Kasumi-1 (cell line): ENCODE data around the gene ARHGAP24.
"Not testable (repeated sequence)": the region's sequence is repeated elsewhere in the genome, so short reads cannot be mapped to it uniquely, and the experiment has no call there.

Source experiments
- DNase-seq, 2 experiments: peaks; one replicate each; lab custom pipeline; 2025; lab: John Stamatoyannopoulos, UW

ARHGAP24 gene

DNA sequence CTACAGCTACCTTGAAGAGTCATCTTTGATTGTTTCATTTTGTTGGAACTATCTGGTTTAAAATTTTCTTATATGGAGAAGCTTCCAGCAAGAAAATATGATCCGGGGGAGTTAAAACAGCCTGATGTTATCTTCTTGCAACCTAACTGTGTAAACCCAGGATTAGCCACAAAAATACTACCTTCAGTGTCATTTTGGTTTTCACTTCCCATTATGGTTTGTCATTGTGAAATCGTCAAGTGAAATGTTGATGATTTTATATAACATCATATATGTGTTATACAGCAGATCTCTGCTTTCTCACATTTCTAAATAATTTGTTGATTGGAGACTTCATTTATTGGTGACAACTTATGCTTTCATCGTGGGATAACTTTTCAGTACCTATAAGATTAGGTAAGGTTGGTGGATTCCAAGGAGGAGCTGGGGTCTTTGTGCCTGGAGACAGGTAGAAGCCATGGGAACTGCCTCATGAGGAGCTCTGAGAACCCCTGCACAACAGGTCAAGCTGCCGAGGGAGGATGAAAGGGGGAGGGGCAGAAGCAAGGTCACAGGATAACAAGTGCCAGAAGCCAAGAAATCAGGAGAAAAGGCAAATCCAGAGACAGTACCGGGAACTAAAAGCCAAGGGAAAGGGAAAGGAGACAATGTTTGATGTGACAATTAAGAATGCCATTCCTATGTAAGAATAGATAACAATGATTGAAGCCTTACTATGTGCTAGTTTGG, 7.2 kb downstream of the ARHGAP24 start:
- DNase-seq = no peak

DNA sequence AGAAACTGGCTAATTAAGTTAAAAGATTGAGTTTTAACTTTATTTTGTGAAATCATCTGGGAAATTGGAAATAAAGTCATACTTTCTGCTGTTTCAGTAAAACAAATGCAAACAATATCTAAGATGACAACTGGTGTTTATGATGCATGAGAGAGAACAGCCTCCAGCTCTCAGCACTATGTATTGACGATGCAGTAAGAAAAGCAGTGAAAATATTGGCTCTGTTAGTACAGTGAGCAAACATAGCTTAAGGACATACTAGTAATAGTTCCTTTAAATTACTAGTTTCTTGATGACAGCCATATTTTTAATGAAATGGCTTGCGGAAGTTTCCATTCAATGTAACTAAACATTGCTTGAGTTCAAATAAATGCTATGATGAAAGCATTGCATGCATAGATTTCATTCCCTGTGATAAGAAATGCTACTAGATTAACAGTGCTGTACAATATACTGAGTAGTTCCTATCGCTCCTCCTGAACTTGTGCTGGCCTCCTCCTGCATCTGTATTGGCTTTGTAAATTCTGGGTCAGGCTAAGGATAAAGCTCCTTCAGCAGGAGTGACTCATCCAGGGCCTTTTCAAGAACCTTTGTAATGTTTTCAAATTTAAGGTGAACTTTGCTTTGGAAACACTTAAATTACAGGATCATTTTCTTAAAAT, 11.6 kb downstream of the ARHGAP24 start:
- no peak for DNase-seq

DNA sequence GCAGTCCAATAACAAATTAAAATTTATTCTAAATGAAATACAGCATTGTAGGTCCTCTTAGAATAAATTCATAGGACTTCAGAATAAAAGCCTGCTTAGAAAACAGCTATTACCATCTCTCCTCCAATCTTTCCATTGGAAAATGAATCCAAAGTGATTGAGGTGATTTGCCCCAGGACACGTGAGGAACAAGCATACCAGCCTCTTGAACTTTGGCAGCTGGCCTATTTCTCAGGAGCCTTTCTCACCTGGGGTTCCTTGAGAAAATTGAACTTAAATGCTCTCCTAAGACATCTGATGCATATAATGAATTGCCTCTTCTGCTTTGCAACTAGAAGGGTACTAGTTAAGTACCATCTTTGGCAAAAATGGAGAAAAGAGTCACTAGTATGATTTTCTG, 13.5 kb downstream of the ARHGAP24 start:
- DNase-seq = no peak

DNA sequence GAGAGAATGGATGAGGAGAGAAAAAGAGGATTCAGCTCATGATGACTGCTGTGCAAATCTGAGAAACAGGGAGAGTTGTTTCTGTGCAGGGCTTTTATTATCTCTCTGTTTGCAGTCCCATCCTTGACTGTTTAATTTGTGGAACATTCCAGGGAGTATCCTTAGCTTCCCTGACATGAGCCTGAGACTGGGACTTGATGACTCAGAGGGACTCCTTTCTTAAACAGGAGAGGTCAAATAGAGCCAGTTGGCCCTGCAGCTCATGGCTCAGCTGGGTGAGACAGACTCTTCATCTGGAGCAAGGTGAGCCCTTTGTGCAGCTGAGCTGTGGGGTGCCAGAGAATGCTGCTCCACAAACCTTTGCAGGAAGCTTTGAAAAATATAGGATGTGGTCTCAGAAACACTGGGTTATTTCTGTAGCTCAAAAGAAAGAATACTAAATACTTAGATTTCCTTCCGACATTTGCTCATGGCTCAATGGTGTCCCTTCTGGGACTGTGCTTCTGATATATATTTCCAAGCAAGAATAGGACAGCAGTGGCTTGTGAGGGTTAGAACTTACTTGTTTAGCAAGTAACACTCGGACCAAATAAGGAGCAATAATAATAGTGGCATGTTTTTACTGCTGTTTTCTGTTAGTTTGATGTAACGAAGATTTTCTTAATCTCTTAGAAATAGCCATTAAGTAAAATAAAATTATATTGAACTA, 14.5 kb downstream of the ARHGAP24 start:
- DNase-seq = no peak

DNA sequence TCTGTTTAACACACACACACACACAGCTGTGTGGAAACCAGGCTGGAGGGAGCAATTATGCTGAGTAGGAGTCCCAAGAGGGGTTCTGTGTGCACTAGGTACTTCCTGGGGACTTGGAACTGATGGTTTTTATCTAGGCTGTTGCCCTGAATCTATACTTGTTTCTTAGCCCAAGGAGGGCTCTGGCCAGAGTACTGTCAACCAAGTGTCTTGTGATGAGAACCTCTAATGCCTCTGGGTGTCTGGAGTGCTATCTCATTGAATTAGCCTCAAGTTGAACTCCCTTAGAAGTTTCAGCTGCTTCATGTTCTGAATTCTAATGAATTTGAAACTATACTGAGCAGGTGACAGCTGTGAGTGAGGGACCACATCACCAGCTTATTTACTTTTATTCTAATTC, 16.6 kb downstream of the ARHGAP24 start:
- no peak for DNase-seq

DNA sequence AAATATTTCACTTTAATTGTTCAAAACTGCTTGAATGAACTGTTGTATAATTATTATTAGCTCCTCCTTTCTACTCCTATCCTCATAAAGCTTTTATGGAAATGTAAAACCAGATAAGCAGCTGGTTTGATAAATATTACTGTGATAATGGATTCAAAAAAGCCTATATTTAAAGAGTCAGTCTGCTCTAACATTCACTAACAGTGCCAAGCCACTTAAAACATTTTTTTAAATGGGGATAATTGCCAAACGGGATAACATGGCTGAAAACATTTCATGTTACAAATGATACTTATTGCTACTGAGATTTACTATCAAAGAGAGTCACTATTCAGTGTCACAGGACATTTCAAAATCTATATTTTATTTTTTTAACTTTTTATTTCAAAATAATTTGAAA, 17.4 kb downstream of the ARHGAP24 start:
- DNase-seq = no peak

DNA sequence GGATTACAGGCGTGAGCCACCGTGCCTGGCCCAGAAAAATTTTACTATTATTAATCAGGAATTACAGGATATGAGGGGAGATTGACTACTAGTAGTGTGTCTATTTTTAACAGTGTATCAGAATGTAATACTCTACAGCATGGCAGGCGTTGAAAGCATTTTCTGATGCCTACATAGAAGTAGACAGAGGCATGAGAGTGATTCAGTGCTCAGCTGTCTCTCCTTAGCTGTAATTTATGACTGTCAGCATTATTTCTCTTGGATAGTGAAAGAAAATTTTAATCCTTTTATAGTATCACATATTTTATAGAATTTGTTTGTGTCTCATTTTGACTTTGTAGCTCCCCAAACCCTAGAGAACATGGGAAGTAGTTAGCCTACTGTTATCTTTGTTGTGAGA, 20.7 kb downstream of the ARHGAP24 start:
- no peak for DNase-seq

DNA sequence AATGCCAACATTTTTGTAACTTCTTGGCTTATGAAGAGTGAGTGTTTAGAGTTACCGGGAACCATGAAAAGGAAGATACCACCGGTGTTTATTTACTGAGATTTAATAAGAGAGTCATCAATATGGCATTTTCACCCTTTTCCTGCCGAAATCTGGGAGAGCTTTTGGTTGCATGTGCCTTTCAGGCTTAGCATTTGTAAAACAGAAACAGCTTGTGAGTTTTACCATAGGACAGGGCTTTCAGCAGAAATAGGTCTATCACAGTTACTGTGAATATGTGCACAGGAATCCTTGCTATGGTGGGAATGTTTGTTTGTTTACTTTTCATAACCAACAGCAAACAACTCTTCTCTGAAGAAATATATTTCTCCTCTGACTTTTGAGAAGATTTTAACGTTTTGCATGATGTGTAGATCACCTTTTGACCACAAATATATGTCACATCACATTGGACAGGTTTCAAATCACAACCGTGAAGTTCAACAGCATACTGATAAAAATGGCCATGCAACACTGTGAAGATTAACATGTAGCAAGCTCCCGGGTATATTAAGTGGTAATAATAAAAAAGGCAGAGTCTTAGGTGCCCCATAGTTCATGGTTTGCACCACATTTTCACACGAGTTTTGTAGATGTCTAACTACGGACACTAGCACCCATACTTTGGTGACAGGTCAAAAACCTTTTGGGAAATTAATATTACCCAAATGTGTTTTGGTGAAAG, 21.3 kb downstream of the ARHGAP24 start:
- no peak for DNase-seq

DNA sequence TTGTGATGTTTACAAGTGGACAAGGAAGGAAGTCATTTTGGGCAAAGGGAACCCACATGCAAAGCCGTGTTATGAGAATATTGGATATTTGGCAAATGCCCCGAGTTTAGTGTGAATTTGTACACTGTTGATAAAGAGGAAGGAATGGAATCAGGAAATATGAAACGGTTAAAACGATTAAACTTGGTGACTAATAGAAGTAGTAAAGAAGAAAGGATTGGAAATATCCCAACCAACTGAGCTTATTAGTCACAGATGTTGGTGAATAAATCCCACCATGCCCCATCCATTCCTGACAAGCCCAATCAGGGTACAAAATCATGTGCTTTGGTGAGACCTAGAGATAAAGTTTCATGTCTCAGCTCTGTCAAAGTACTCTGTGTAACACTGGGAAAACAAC, 22.0 kb downstream of the ARHGAP24 start:
- DNase-seq = peak; percentile 38 to 40

DNA sequence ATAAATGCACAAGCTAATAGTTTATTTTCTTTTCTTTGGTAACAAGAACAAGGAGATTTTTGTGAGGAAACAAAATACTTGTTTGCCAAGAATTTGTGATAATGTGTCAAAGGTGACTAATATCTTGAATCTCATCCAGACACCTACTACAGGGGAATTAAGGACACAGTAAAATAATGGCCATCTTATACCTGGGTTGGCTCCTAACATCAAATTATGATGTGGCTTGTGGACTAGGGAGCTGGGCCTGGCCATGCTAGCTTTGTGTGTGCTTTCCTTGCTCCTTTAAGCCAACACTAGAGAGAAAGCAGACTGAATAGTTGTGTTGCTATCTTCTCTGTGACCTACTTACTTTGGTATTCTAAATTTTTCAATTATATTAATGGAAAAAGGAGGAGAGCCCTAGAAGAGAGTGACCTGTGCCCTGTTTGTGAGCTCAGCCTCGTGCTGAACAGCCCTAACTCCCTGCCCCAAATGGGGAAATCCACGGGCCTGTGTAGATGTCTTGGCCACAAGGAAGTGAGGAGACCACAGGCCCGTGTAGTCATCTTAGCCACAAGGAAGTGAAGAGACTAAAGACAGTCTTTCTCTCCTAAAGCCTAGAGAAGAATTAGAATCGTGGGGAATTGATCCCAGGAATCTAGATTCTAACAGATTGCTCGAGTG, 23.3 kb downstream of the ARHGAP24 start:
- DNase-seq = peak; percentile 82 to 87

DNA sequence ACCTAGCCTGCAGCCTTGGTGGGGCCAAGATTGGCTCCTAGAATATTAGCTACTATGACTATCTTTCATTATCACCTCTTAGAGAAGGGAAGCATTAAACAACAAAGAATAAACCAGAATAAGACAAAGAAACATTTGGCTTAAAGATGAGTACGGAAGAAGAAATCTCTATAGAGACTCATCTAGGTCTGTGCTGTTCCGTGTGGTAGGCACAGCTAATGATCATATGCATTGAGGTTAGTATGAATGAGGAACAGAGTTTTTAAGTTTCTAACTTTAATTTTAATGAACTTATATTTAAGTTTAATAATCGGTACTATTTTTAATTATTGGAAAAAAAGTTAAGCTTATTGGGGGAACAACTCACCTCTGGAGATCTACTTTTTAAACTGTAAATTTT, 24.6 kb downstream of the ARHGAP24 start:
- no peak for DNase-seq

DNA sequence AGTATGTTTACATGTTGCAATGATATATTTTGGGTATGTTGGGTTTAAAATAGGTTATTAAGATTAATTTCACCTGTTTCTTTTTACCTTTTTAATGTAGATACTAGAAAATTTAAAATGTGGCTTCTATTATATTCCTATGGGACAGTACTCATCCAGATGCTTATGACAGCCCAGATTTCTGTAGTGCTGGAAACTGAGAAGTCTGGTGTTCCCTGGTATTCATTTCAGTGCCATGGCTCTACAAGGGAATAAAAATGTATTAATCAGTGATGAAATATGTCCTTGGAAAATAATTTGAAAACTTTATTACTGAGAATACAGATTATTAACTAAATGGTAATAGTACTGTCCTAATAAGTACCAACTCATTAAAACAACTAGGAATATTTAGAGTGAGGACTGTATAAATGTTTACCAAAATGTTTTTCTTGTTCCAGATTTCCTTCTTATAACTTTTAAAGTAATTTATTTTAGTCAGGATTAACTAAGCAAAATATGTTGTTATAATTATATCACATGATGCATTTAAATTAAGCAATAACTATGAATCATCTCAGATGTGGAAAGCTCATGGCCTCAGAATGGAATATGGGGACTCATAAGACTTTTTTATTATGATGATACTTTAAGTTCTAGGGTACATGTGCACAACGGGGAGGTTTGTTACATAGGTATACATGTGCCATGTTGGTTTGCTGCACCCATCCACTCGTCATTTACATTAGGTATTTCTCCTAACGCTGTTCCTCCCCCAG, 25.3 kb downstream of the ARHGAP24 start:
- DNase-seq = no peak

DNA sequence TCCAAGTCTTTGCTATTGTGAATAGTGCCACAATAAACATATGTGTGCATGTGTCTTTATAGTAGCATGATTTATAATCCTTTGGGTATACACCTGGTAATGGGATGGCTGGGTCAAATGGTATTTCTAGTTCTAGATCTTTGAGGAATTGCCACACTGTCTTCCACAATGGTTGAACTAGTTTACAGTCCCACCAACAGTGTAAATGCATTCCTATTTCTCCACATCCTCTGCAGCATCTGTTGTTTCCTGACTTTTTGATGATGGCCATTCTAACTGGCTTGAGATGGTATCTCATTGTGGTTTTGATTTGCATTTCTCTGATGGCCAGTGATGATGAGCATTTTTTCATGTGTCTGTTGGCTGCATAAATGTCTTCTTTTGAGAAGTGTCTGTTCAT, 26.2 kb downstream of the ARHGAP24 start:
- not testable (repeated sequence) for DNase-seq

DNA sequence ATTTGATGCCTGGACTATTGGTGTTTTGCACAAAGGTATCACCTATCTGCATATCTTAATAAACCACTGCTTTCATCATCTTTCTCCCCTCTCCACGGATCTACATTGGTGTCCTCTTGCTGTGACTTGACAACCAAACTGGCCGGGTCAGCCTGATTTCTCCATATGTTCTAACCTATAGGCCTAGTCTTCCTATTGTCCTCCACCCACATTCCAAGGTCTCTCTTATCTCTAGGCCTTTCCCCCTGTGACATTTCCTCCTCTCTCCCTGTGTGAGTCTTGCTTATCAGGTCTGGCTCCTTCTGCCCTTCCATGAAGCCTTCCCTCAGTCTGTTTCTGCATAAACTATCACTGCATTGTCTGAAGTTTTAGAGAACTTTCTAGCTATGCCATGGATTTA, 33.7 kb downstream of the ARHGAP24 start:
- DNase-seq = no peak

DNA sequence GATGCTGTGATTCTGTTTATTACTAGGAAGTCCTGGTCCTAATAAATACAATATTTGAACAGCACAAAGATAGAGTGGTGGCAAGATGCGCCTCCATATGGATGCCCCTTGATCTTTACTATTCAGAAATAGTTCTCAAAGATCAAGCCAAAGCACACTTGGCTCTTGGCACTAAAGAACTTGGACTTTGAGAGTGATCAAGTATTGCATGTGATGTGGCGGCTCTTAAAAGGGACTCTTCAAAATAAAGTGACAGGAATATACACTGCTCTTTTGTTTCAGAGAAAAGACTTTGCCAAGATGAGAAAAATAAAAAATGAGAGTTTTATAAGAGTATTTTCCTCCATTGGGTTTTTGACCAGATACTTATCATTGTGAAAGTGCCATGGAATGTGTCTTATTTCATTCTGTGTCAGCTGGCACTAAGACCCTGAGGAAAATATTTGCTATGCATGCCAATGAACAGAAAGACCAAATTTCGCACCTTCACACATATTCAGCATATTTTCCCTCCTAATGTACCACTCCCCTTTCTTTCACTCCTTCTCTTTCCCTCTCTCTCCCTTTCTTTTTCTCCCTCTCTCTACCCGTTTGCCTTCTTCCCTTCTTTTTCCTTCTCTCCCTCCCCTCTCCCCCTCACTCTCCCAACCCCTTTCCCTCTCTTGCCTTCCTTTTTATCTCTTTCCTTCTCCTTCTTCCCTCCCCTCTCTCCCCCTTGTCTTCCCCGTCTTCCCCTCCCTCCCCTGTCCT, 35.1 kb downstream of the ARHGAP24 start:
- DNase-seq = no peak

DNA sequence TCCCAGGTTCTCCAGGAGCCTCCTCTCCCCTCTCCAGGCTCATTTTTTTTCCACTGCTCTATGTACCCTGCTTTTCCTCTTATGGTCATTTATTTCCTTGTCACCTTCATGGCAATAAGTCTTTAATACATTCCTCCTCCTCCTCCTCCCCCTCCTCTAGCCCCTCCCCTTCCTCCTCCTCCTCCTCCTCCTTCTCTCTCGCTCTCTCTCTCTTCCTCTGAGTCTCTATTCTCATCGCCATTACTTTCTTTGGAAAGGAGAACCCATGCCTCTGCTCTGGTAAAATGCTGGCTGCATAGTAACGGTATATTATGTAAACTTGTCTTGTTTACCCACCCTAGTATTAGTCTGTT, 35.7 kb downstream of the ARHGAP24 start:
- DNase-seq = no peak

DNA sequence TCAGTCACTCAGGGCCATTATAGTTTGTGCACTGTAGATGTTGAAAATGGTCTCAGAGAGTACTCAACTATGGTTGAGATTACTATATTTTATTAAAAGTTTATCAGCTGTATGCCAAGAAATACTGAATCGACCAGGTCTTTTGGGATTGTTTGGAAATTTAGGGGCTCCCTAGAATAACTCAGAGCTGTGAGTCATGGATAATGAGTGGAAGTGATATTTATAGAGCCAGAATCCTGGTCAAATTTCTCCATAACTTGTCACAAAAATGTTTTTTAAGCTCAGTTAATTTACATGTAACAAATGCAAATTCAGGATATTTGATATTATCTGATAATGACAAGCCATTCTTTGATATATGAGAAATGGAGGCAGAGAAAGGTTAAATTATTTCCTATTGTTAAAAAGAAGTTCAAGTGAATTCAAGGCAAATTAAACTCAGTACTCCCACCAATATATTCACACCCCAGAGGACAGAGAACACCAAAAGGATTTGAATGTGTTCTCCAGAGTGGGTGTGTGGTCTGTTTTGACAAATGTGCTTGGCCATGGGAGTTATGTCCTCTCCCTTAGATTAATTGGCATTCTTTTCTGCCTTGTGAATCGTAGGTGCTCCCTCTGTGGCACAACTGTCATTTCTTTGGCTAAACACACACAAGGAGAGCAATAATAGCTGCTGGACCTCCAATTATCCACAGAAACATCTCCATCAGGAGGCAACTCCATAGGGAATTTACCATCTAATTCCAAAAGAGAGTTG, 37.7 kb downstream of the ARHGAP24 start:
- no peak for DNase-seq

DNA sequence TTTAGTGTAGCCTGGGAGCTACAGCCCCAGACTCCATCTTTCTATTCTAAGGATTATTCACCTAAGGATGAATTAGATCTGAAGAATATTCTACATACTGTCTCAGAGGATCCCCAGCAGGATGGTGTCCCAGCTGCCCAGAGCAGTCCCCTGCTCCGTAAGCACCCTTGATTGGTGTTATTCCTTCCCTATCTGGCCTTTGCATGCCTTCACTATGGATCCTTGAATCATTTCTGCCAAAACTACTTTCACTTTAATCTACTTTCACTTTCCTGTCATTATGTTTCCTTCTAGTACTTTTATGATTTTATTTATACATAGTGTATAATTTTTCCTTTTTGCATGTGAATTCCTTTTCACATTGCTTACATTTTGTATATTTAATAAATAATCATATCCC, 39.2 kb downstream of the ARHGAP24 start:
- DNase-seq = no peak

DNA sequence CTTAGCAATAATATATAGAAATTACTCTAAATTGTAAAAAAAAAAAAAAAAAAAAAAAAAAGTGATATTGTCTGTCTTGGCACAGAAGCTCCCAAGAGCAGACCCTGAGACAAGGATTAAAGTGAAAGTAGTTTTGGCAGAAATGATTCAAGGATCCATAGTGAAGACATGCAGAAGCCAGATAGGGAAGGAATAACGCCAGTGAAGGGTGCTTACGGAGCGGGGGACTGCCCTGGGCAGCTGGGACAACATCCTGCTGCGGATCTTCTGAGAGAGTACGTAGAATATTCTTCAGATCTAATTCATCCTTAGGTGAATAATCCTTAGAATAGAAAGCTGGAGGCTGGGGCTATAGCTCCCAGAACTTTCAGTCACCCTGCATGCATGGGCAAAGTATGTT, 39.8 kb downstream of the ARHGAP24 start:
- DNase-seq = no peak

DNA sequence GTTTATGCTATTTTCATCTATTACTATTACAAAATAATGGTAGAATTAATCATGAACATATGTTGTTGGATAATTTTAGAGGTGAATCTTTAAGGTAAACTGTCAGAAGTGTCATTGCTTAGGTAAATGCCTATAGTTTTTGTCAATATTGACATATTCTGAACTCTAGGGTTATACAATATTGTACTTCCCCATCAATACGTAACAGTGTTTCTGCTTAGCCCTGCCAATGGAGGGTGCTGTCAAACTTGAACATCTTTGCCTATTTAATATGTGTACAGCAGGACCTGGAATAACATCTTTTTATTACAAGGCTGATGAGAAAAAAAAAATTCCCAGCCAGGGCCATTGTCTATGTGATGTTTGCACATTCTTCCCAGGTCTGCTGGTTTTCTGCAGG, 40.8 kb downstream of the ARHGAP24 start:
- DNase-seq = no peak
